HEK293 (cell line): ENCODE data around the gene CLASP1.

Experiments
- CTCF ChIA-PET: fragments of 350-600 bp; formaldehyde crosslinking; extraction: SDS; loops from one replicate; lab custom pipeline; 2021; ENCODE audit warnings: antibody characterized with exemption; lab: Yijun Ruan, JAX
- POLR2A ChIA-PET: fragments of 300-600 bp; formaldehyde crosslinking; extraction: SDS; loops from one replicate; lab custom pipeline; 2020; ENCODE audit warnings: antibody characterized with exemption, inconsistent platforms; lab: Yijun Ruan, JAX
- H3K27ac ChIP-seq: fragments of 200-500 bp; sonication (Bioruptor generic); 2 replicates; pipeline ENCODE4 v1.5.1; 2014; ENCODE audit warnings: low read depth, low read length, control low read depth, inconsistent platforms; ENCODE audit errors: extremely low read depth
- H3K36me3 ChIP-seq, 2 experiments: fragments of 200-500 bp in 1 of 2; sonication (Bioruptor generic) in 1 of 2; 1 replicate in 1 of 2; 2 replicates in 1 of 2; pipeline ENCODE4 v1.5.1; 2014 to 2017; ENCODE audit warnings: inconsistent platforms in 2 of 2, low read length in 2 of 2; ENCODE audit not compliant: control insufficient read depth in 2 of 2, insufficient read depth in 1 of 2
- H3K4me1 ChIP-seq: fragments of 200-500 bp; sonication (Bioruptor generic); 2 replicates; pipeline ENCODE4 v1.5.1; 2014; ENCODE audit warnings: mild to moderate bottlenecking, low read length, inconsistent platforms; ENCODE audit not compliant: control insufficient read depth, insufficient read depth
- H3K4me3 ChIP-seq: 2 replicates; pipeline ENCODE4 v1.5.1; 2011; ENCODE audit warnings: low read depth, mild to moderate bottlenecking, control low read depth, low read length, moderate library complexity
- H3K9me3 ChIP-seq: fragments of 200-500 bp; sonication (Bioruptor generic); 2 replicates; pipeline ENCODE4 v1.5.1; 2014; ENCODE audit warnings: low read depth, low read length, inconsistent platforms; ENCODE audit not compliant: control insufficient read depth, insufficient read depth
- BCL11A ChIP-seq: fragments of 450-650 bp; formaldehyde crosslinking; IDR thresholded peaks from 2 replicates; pipeline ENCODE4 v1.5.1; 2016; ENCODE audit warnings: low read depth, missing biosample characterization, missing genetic modification characterization
- BCL11B ChIP-seq: fragments of 450-650 bp; formaldehyde crosslinking; IDR thresholded peaks from 2 replicates; pipeline ENCODE4 v1.5.1; 2016; ENCODE audit warnings: low read depth, missing biosample characterization, missing genetic modification characterization
- FEZF1 ChIP-seq: fragments of 450-650 bp; formaldehyde crosslinking; IDR thresholded peaks from 2 replicates; pipeline ENCODE4 v1.5.1; 2016; ENCODE audit warnings: missing biosample characterization, missing genetic modification characterization
- HOXC10 ChIP-seq: sonication (generic); formaldehyde crosslinking; IDR thresholded peaks from 2 replicates; pipeline ENCODE4 v1.8.1; 2023; ENCODE audit warnings: mild to moderate bottlenecking, missing genetic modification reagents
- IKZF3 ChIP-seq: fragments of 450-650 bp; IDR thresholded peaks from 2 replicates; pipeline ENCODE4 v1.5.0; 2018; ENCODE audit warnings: missing biosample characterization, mild to moderate bottlenecking, missing genetic modification characterization, moderate library complexity
- PRDM1 ChIP-seq: fragments of 450-650 bp; formaldehyde crosslinking; IDR thresholded peaks from 2 replicates; pipeline ENCODE4; 2016; ENCODE audit warnings: missing biosample characterization, missing genetic modification characterization
- SP2 ChIP-seq: fragments of 450-650 bp; formaldehyde crosslinking; IDR thresholded peaks from 2 replicates; pipeline ENCODE4 v1.5.1; 2016; ENCODE audit warnings: missing biosample characterization, missing genetic modification characterization
- TRIM28 ChIP-seq: IDR thresholded peaks from 2 replicates; pipeline ENCODE4 v1.6.1; 2011; ENCODE audit warnings: low read length, control low read depth, borderline replicate concordance
- ZBTB1 ChIP-seq: fragments of 450-650 bp; formaldehyde crosslinking; IDR thresholded peaks from 2 replicates; pipeline ENCODE4 v1.5.1; 2016; ENCODE audit warnings: missing biosample characterization, missing genetic modification characterization
- ZBTB48 ChIP-seq: fragments of 450-650 bp; formaldehyde crosslinking; IDR thresholded peaks from 2 replicates; pipeline ENCODE4 v1.5.1; 2016; ENCODE audit warnings: missing biosample characterization, missing genetic modification characterization
- ZIC2 ChIP-seq: fragments of 450-650 bp; formaldehyde crosslinking; IDR thresholded peaks from 2 replicates; pipeline ENCODE4 v1.5.1; 2016; ENCODE audit warnings: missing biosample characterization, missing genetic modification characterization
- ZNF121 ChIP-seq: fragments of 450-650 bp; formaldehyde crosslinking; IDR thresholded peaks from 2 replicates; pipeline ENCODE4 v1.5.1; 2016; ENCODE audit warnings: missing biosample characterization, missing genetic modification characterization
- ZNF174 ChIP-seq: fragments of 450-650 bp; formaldehyde crosslinking; IDR thresholded peaks from 2 replicates; pipeline ENCODE4 v1.5.0; 2017; ENCODE audit warnings: missing biosample characterization, mild to moderate bottlenecking, missing genetic modification characterization
- ZNF274 ChIP-seq, 2 experiments: fragments of 200-500 bp in 1 of 2; fragments of 450-650 bp in 1 of 2; sonication (Bioruptor generic) in 1 of 2; formaldehyde crosslinking in 1 of 2; IDR thresholded peaks; 2 replicates each; pipeline versions ENCODE4 v1.5.1 to v1.6.1; 2014 to 2016; ENCODE audit warnings: borderline replicate concordance in 1 of 2, inconsistent platforms in 1 of 2, low read length in 1 of 2, missing biosample characterization in 1 of 2, missing genetic modification characterization in 1 of 2
- ZNF366 ChIP-seq: fragments of 450-650 bp; formaldehyde crosslinking; conservative IDR thresholded peaks from 2 replicates; pipeline ENCODE4 v1.5.1; 2016; ENCODE audit warnings: missing biosample characterization, missing genetic modification characterization
- ZNF473 ChIP-seq: fragments of 450-650 bp; formaldehyde crosslinking; IDR thresholded peaks from 2 replicates; pipeline ENCODE4 v1.5.1; 2017; ENCODE audit warnings: missing biosample characterization, missing genetic modification characterization
- ZNF501 ChIP-seq: fragments of 450-650 bp; formaldehyde crosslinking; IDR thresholded peaks from 2 replicates; pipeline ENCODE4 v1.5.1; 2016; ENCODE audit warnings: missing biosample characterization, missing genetic modification characterization
- ZNF571 ChIP-seq: fragments of 450-650 bp; formaldehyde crosslinking; IDR thresholded peaks from 2 replicates; pipeline ENCODE4 v1.5.0; 2017; ENCODE audit warnings: missing biosample characterization, missing genetic modification characterization
- ZNF660 ChIP-seq: fragments of 450-650 bp; IDR thresholded peaks from 2 replicates; pipeline ENCODE4 v1.5.1; 2018; ENCODE audit warnings: missing biosample characterization, mild to moderate bottlenecking, missing genetic modification characterization
- ZNF707 ChIP-seq: fragments of 450-650 bp; formaldehyde crosslinking; IDR thresholded peaks from 2 replicates; pipeline ENCODE4 v1.5.1; 2016; ENCODE audit warnings: missing biosample characterization, missing genetic modification characterization
- TF ChIP-seq, protein P1 (sequence below): IDR thresholded peaks from 2 replicates; pipeline ENCODE4 v1.6.1; 2011; ENCODE audit warnings: mild to moderate bottlenecking, low read depth, low read length, borderline replicate concordance
- TF ChIP-seq, protein P2 (sequence below): fragments of 450-650 bp; formaldehyde crosslinking; IDR thresholded peaks from 2 replicates; pipeline ENCODE4 v1.5.1; 2017; ENCODE audit warnings: missing biosample characterization, missing genetic modification characterization
- TF ChIP-seq, protein P3 (sequence below): fragments of 450-650 bp; formaldehyde crosslinking; IDR thresholded peaks from 2 replicates; pipeline ENCODE4 v1.5.1; 2016; ENCODE audit warnings: missing biosample characterization, missing genetic modification characterization
- TF ChIP-seq, protein P4 (sequence below): fragments of 450-650 bp; formaldehyde crosslinking; IDR thresholded peaks from 2 replicates; pipeline ENCODE4 v1.5.1; 2016; ENCODE audit warnings: missing biosample characterization, missing genetic modification characterization
- TF ChIP-seq, protein P5 (sequence below): fragments of 450-650 bp; formaldehyde crosslinking; IDR thresholded peaks from 2 replicates; pipeline ENCODE4 v1.5.1; 2017; ENCODE audit warnings: missing biosample characterization, missing genetic modification characterization

CLASP1 gene

GRCh38 chr2:121382744-121383143 lies 266.5 kb downstream of the CLASP1 start:
- Histone ChIP-seq H3K36me3 (peaks cover 11 to 76% of the 10 kb centered on the region in 2 experiments), H3K4me1 (peaks cover 4% of the 10 kb centered on the region), H3K4me3 (no peak overlapping the region), H3K9me3 (no peaks in the 10 kb centered on the region), H3K27ac (no peak overlapping the region)
- POLR2A ChIA-PET = no interaction called here
- TF ChIP-seq HOXC10 (CRISPR knock-in tag) (no peak), ZNF660 (no peak), ZNF707 (tag by site-specific recombination) (no peak), TRIM28 (no peak), SP2 (no peak), BCL11B (tag by site-specific recombination) (no peak), ZNF501 (tag by site-specific recombination) (no peak), ZNF121 (tag by site-specific recombination) (no peak), BCL11A (tag by site-specific recombination) (no peak), ZIC2 (tag by site-specific recombination) (no peak), ZNF473 (tag by site-specific recombination) (no peak), ZNF174 (tag by site-specific recombination) (no peak), ZBTB48 (tag by site-specific recombination) (no peak), ZBTB1 (no peak), ZNF571 (tag by site-specific recombination) (no peak)
- TF ChIP-seq, protein P1, sequence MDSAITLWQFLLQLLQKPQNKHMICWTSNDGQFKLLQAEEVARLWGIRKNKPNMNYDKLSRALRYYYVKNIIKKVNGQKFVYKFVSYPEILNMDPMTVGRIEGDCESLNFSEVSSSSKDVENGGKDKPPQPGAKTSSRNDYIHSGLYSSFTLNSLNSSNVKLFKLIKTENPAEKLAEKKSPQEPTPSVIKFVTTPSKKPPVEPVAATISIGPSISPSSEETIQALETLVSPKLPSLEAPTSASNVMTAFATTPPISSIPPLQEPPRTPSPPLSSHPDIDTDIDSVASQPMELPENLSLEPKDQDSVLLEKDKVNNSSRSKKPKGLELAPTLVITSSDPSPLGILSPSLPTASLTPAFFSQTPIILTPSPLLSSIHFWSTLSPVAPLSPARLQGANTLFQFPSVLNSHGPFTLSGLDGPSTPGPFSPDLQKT = no peak
- TF ChIP-seq, protein P2, sequence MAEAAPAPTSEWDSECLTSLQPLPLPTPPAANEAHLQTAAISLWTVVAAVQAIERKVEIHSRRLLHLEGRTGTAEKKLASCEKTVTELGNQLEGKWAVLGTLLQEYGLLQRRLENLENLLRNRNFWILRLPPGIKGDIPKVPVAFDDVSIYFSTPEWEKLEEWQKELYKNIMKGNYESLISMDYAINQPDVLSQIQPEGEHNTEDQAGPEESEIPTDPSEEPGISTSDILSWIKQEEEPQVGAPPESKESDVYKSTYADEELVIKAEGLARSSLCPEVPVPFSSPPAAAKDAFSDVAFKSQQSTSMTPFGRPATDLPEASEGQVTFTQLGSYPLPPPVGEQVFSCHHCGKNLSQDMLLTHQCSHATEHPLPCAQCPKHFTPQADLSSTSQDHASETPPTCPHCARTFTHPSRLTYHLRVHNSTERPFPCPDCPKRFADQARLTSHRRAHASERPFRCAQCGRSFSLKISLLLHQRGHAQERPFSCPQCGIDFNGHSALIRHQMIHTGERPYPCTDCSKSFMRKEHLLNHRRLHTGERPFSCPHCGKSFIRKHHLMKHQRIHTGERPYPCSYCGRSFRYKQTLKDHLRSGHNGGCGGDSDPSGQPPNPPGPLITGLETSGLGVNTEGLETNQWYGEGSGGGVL (tag by site-specific recombination) = no peak
- TF ChIP-seq, protein P3, sequence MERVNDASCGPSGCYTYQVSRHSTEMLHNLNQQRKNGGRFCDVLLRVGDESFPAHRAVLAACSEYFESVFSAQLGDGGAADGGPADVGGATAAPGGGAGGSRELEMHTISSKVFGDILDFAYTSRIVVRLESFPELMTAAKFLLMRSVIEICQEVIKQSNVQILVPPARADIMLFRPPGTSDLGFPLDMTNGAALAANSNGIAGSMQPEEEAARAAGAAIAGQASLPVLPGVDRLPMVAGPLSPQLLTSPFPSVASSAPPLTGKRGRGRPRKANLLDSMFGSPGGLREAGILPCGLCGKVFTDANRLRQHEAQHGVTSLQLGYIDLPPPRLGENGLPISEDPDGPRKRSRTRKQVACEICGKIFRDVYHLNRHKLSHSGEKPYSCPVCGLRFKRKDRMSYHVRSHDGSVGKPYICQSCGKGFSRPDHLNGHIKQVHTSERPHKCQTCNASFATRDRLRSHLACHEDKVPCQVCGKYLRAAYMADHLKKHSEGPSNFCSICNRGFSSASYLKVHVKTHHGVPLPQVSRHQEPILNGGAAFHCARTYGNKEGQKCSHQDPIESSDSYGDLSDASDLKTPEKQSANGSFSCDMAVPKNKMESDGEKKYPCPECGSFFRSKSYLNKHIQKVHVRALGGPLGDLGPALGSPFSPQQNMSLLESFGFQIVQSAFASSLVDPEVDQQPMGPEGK = no peak
- TF ChIP-seq, protein P4, sequence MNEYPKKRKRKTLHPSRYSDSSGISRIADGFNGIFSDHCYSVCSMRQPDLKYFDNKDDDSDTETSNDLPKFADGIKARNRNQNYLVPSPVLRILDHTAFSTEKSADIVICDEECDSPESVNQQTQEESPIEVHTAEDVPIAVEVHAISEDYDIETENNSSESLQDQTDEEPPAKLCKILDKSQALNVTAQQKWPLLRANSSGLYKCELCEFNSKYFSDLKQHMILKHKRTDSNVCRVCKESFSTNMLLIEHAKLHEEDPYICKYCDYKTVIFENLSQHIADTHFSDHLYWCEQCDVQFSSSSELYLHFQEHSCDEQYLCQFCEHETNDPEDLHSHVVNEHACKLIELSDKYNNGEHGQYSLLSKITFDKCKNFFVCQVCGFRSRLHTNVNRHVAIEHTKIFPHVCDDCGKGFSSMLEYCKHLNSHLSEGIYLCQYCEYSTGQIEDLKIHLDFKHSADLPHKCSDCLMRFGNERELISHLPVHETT (tag by site-specific recombination) = no peak
- CTCF ChIA-PET = no interaction called here

DNA sequence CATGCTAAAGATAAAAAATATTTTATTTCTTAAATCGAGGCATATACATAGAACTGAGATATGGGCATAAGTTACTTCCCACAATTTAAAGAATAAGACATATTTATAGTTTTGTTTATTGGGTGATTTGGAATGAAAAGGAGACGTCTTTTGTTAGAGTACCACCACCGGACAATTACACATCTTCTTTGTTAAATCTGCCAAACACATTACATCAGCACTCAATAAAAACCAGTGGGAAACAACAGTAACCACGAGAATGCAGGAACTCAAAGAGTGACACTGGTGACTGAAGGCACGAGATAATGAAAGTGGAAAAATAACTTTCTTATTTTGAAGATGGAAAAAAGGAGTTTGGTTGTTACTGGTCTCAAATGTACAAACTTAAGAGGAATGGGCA lies 271.6 kb downstream of the CLASP1 start:
- CTCF ChIA-PET = interaction anchor here (0.7 to 1.3 kb wide), 2 partner anchors 20 to 675 kb away, joined by 4 read pairs; no protein-coding TSS in a partner anchor
- TF ChIP-seq ZNF366 (tag by site-specific recombination) (0 out of 2 replicates have a peak, but pooled peaks have one; percentile 21), IKZF3 (tag by site-specific recombination) (0 out of 2 replicates have a peak, but pooled peaks have one; percentile 28), PRDM1 (tag by site-specific recombination) (peak; percentile 46; the same call in 1 of the 2 replicates), ZNF274 (IDR thresholded peaks at IDR 0.05; ENCODE audit: low read length) (no peak), ZNF274 (tag by site-specific recombination; IDR thresholded peaks at IDR 0.05; ENCODE audit: borderline replicate concordance) (no peak), FEZF1 (tag by site-specific recombination) (peak; percentile 37; the same call in 1 of the 2 replicates)
- TF ChIP-seq, protein P5, sequence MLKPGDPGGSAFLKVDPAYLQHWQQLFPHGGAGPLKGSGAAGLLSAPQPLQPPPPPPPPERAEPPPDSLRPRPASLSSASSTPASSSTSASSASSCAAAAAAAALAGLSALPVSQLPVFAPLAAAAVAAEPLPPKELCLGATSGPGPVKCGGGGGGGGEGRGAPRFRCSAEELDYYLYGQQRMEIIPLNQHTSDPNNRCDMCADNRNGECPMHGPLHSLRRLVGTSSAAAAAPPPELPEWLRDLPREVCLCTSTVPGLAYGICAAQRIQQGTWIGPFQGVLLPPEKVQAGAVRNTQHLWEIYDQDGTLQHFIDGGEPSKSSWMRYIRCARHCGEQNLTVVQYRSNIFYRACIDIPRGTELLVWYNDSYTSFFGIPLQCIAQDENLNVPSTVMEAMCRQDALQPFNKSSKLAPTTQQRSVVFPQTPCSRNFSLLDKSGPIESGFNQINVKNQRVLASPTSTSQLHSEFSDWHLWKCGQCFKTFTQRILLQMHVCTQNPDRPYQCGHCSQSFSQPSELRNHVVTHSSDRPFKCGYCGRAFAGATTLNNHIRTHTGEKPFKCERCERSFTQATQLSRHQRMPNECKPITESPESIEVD (tag by site-specific recombination) = peak; percentile 39; the same call in 1 of the 2 replicates
- POLR2A ChIA-PET = no interaction called here
- Histone ChIP-seq H3K4me3 (no peak overlapping the region), H3K9me3 (no peaks in the 10 kb centered on the region), H3K4me1 (peaks cover 6% of the 10 kb centered on the region), H3K27ac (no peak overlapping the region), H3K36me3 (peaks cover 13 to 68% of the 10 kb centered on the region in 2 experiments; a peak in 2 of 3 replicates)
